HG02588 (cell line): ENCODE data around the gene CTNNAL1.
A peak's percentile ranks its signal among the peaks of the same experiment; 100 is the strongest.
"Not testable (repeated sequence)": the region's sequence is repeated elsewhere in the genome, so short reads cannot be mapped to it uniquely, and the experiment has no call there.

Source experiments
- ATAC-seq: cut with Tn5 transposase; IDR thresholded peaks from one replicate; pipeline ENCODE4 v1.9.1; 2021; ENCODE audit warnings: mild to moderate bottlenecking, moderate library complexity; ENCODE audit not compliant: unreplicated experiment

Gene CTNNAL1

GRCh38 chr9:109012876-109013678 is at the start of gene CTNNAL1:
Gene CTNNAL1, minus strand, starts transcription at chr9:109013499. Its CDS starts 57 bp downstream, at chr9:109013442.
- ATAC-seq = peak; percentile 61

GRCh38 chr9:109062543-109062942 is 49.2 kb upstream of the CTNNAL1 start:
- ATAC-seq = no peak

DNA sequence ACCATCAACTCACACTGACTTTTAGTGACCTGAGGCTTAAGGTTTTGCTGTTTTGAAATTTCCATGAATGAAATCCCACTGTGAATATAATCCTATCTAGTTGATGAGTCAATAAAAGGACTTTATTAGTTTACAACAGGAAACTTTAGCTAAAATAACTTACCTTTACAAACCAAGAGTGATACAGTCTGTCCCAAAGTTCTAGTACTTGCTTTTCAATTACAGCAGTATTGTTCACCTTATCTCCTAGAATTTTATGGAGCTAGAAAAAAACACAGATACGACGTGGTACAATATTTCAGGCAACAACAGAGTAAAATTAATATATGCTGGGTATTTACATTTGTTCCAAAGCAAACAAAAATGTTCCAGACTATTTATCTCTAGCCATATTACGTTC is 46.9 kb upstream of the CTNNAL1 start:
- no peak for ATAC-seq

GRCh38 chr9:109053121-109053520 is 39.8 kb upstream of the CTNNAL1 start:
- not testable (repeated sequence) for ATAC-seq

GRCh38 chr9:109052416-109052815 is 39.1 kb upstream of the CTNNAL1 start:
- no peak for ATAC-seq

DNA sequence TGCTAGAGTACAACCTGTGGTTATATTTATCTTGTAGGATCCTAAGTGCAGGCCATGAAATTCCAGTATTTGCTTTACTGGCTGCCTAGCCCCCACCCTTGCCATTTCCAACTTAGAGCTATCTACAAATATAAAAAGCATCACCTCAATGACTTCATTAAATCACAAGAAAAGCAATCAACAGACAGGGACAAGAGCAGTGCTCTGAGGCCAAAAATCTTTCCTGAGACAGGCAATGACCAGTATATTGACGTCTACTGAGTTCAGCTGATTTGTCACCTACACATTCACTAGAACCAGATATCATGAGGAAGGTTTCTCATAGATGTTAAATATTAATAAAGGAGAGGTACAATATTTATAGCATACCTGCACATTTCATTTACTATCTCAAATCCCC is 38.4 kb upstream of the CTNNAL1 start:
- ATAC-seq = no peak

- ATAC-seq = no peak
Observed at GRCh38 chr9:109050444-109050843, 37.1 kb upstream of the CTNNAL1 start.

DNA sequence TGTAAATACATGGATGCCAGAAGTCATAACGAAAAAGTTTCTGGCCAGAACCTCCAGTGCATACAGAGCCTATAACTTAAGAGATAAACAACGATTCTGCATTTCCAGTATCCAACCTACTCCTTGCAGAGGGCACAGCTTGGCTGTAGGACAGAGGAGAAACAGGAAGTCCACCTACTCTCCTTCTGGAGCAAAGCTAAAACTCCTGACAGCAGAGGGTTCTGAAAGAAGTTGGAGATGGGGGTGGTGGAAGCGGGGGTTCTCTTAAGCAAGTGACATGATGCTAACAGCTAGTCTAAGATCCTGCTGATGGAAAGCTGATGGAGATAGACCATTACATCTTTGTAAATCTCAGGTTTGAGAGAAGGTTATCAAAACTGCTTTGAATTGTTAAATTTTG is 35.5 kb upstream of the CTNNAL1 start:
- ATAC-seq = no peak

DNA sequence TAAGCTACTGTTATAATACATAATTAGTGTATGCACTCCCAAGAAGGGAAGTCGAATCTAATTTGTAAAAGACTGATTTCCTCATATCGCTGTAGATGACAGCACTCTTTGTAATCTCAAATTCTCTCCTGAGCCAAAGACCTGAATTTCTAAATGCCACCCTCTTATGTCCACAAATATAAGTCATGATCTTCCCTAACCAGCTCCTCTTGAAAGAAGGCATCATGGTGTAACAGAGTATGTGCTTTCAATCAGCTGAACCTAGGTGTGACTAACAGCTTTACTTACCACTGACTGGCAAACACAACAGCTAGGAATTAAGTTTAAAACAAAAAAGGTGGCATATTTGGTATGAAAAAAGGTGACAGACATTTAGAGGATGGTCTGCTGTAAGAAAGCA is 34.0 kb upstream of the CTNNAL1 start:
- no peak for ATAC-seq

DNA sequence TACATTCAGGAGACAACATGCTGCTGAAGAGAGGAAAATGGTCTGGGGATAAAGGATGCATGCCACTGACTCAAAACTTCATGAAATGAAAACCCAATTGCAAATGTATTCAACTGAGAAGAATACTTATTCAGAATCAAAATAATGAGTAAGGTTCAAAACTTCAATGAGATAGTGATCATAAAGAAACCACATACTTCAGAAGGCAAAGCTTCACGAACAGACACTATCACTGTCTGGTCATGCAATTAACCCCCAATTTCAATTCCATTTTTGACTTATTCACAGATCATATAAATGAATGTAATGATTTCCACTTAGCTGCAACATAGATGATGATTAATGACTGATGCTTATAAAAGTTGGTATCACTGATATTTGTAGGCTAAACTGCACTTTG is 33.0 kb upstream of the CTNNAL1 start:
- ATAC-seq = no peak

GRCh38 chr9:109043578-109043977 is 30.3 kb upstream of the CTNNAL1 start:
- no peak for ATAC-seq

- no peak for ATAC-seq
Observed at GRCh38 chr9:109040571-109040970, 27.3 kb upstream of the CTNNAL1 start.

- ATAC-seq = no peak
Observed at GRCh38 chr9:109039539-109039938, 26.2 kb upstream of the CTNNAL1 start.

DNA sequence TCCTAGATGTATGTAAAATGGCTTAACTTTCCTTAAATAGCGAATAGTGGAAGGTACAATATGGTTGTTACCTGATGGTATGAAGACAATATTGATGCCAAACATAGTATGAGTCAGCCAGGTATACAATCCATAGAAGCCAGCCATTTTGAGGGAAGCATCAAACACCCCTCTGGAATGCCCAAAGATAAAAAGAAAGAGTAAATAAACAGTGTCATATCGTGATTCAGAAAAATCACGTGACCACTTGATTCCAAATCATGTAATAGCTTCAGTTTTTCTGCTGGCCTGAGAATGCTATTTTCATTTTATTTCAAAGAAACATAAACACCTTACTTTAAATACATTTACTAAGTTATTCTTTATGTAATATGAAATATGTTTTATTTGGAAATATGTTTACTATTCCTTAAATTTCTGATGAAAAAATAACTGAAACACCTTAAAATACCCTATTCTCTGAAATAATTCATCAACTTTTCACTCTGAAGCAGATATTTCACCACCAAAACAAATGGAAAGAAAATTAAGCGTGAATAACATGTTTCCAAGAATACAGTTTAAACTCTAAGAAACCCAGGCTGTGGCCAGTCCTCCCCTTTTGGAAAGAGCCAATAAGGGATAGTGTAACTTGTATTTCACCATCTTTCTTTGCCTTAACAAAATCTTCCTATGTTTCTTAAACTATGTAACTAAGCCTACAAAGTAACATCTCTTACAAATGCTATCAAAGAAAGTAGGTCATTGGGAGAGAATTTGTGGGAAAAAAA is 24.8 kb upstream of the CTNNAL1 start:
- ATAC-seq = no peak

DNA sequence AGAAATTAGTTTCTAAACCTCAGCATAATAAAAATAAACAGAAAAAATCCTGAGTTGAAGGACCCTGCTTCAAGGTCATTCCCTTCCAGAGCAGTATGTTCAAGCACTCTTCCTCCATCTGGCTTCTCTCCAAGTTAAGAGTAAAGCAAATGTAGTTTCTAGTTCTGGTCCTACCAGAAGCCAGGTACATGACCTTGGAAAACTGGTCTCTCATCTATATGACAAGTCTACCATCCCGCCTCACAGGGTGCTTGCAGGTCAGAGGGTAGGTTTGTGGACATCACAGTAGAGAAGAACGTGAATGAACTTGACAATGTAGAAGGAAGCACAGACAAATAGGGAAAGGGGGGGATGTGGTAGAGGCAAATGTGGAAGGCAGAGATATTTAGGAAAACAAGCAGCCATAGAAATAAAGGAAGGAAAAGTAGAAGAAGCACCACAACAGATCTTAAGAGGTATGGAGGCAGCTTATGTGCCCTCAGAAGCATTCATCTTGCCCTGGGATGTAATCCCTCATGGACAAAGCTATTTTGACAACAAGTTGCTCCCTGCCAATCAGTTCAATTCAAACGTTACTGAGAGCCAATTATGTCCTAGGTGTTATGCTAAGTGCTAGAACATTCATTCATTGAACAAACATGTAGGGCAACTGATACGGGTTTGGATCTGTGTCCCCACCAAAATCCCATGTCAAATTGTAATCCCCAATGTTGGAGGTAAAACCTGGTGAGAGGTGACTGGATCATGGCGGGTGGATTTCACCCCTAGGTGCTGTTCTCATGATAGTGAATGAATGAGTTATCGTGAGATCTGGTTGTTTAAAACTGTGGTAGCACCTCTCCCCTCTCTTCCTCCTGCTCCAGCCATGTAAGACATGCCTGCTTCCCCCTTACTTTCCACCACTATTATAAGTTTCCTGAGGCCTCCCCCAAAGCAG is 23.7 kb upstream of the CTNNAL1 start:
- no peak for ATAC-seq

DNA sequence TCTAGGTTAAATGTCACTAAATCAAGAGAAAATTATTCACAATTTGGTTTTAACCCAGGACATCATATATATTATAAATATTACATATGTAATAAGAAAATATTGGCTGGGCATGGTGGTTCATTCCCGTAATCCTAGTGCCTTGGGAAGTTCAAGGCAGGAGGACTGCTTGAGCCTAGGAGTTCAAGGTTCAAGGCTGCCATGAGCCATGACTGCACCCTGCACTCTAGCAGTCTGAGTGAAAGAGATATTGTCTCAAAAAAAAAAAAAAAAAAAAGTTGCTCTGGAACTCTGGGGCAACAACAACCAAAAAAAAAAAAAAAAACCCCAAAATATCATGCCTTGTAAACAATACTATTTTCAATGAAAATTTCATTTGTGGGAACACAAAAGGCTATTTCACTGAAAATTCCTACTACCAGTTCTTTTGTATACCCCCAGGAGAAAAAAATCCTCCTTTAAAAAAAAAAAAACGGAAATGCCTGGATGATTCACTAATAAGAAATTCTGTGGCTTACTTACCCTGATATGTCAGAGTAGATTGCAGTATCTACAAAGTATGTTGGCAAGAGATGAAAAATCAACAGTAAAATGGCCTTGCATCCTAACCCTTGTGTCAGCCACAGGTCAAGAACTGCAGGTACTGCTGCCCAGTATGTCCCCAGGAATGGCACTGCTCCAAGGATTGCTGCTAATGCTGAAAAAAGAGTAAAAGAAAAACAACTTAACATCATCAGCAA is 22.6 kb upstream of the CTNNAL1 start:
- ATAC-seq = no peak

GRCh38 chr9:109033941-109034700 is 20.8 kb upstream of the CTNNAL1 start:
- ATAC-seq = no peak

DNA sequence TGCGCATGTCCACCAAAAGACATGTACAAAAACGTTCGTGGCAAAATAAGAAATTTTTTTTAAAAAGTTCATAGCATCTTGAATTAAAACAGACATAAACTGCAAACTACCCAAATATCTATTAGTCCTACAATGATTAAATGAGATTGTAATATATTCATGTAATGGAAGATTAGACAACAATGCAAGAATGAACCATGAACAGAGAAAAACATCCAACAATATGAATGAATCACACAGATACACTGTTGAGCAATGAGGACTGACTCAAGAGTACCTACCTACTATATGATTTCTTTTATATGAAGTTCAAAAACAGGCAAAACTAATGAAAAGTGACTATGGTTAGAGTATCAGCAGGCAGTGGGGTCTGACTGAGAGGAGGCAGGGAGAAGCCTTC is 17.9 kb upstream of the CTNNAL1 start:
- no peak for ATAC-seq

GRCh38 chr9:109030426-109030825 is 17.1 kb upstream of the CTNNAL1 start:
- no peak for ATAC-seq

DNA sequence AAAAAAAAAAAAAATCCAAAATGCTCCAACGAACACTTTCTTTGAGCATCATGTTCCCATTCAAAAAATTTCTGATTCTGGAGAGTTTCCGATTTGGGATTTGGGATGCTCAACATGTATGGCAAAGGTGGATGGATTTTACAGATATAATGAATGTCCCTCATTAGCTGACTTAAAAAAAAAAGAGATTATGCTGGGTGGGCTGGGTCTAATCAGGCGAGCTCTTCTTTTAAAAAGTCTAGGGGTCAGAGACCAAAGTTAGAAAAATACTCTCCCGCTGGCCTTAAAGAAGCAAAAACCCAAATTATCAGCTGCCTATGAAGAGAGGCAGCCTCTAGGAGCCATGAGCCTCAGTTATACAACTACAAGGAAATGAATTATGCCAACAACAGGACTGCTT is 15.2 kb upstream of the CTNNAL1 start:
- no peak for ATAC-seq
